Kidney (tissue), 14 donors: ENCODE measurements around the gene LRBA. TPM values are rescaled to one million over a fixed set of nuclear protein-coding genes. Genes with fewer than 3 reads are reported as not detected.
A peak's percentile ranks its signal among the peaks of the same experiment; 100 is the strongest.

Experiments
- DNase-seq, 5 donors: peaks; one replicate each; pipeline ENCODE4 v3.0.0-alpha.2; 2013 to 2020
- FAIRE-seq: peaks from 2 replicates; lab custom pipeline; 2012; peaks lifted over from hg19 to GRCh38; lab: Jason Lieb, UNC
- H3K27ac ChIP-seq, 2 donors: one replicate each; pipeline ENCODE4 v1.7.0; 2013; ENCODE audit warnings: low read depth in 2 of 2, low read length in 2 of 2, inconsistent platforms in 1 of 2
- H3K27me3 ChIP-seq: one replicate; pipeline ENCODE4 v1.7.1; 2013; ENCODE audit warnings: low read length, inconsistent platforms; ENCODE audit not compliant: control insufficient read depth, insufficient read depth
- H3K36me3 ChIP-seq, 3 donors: one replicate each; pipeline versions ENCODE4 v1.7.0 to v1.7.1; 2013; ENCODE audit warnings: low read length in 3 of 3, control low read depth in 1 of 3, inconsistent platforms in 1 of 3; ENCODE audit not compliant: insufficient read depth in 3 of 3, control insufficient read depth in 2 of 3
- H3K4me1 ChIP-seq, 3 donors: one replicate each; pipeline versions ENCODE4 v1.7.0 to v1.7.1; 2013; ENCODE audit warnings: low read length in 3 of 3, inconsistent platforms in 1 of 3, low read depth in 1 of 3; ENCODE audit not compliant: control insufficient read depth in 2 of 3, insufficient read depth in 2 of 3
- H3K4me3 ChIP-seq, 3 donors: one replicate each; pipeline versions ENCODE4 v1.7.0 to v1.8.1; 2013; ENCODE audit warnings: low read length in 3 of 3, control low read depth in 1 of 3, inconsistent platforms in 1 of 3
- H3K9ac ChIP-seq, 3 donors: one replicate each; pipeline versions ENCODE4 v1.7.0 to v1.7.1; 2013; ENCODE audit warnings: low read length in 3 of 3, control low read depth in 1 of 3, inconsistent platforms in 1 of 3
- H3K9me3 ChIP-seq, 3 donors: one replicate each; pipeline versions ENCODE4 v1.7.0 to v1.7.1; 2013; ENCODE audit warnings: low read length in 3 of 3, control low read depth in 1 of 3, inconsistent platforms in 1 of 3; ENCODE audit not compliant: control insufficient read depth in 2 of 3, insufficient read depth in 1 of 3
- intact Hi-C: fragments of 100-400 bp; cut with DNase I; formaldehyde crosslinking; loops from one replicate; pipeline ENCODE4 v1.11.1; 2022
- polyA plus RNA-seq: library from polyadenylated mRNA; stranded (reverse); fragments of 350-450 nt; fragmentation: Illumina TruSeq; extraction: RNeasy Lipid Tissue Mini Kit (QIAGEN cat#74804); gene quantifications from one replicate; pipeline ENCODE4 v1.2.3, GENCODE V29; 2014; ENCODE audit warnings: low read depth, low replicate concordance; ENCODE audit not compliant: insufficient read depth
- total RNA-seq: library from RNA; stranded (reverse); fragmentation: NEBNext Ultra II Directional; extraction: Animal tissue kit (Norgen Biotek cat#: 25700); gene quantifications from one replicate; pipeline ENCODE4 v1.2.1, GENCODE V29; 2021
- TF ChIP-seq, protein P1 (sequence below): IDR thresholded peaks from 3 replicates; pipeline ENCODE4 v1.5.1; 2012; ENCODE audit warnings: mild to moderate bottlenecking, moderate library complexity, borderline replicate concordance; ENCODE audit not compliant: insufficient read depth; ENCODE audit errors: extremely low read depth
- donor health status: control.
- donor health status: control.
- donor health status: control.
- donor health status: control.
- donor health status: control.
- donor health status: DM: yes; HTN: yes; CAD: no.
- donor health status: Normal renal cell carcinoma (clear cell type).

LRBA gene
- total and polyA plus RNA-seq, 2 donors from 2014 or later, result 20.3 to 76.7 TPM

DNA sequence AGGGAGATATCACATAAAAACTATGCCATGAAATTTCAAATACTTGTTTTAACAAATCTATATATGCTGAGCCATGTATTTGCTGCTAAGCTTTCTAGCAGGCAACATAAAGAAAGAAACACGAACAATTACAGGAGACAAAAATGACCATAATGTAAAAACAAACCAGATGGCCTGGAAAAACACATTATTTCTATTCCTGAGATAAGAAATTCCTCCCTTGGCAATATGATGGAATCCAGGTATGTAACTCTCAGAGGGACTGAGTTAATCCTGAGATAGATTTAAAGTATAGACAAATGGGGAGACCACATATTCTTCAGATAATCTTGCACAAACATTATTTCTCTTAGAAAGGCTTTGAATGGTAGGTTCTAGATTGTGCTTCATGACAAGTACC, 657.3 kb downstream of the LRBA start:
- DNase-seq (no peak), FAIRE-seq (no peak)
- intact Hi-C loops, result no loop called here
- H3K4me3 ChIP-seq, result no peak overlapping the region
- TF ChIP-seq, protein P1, sequence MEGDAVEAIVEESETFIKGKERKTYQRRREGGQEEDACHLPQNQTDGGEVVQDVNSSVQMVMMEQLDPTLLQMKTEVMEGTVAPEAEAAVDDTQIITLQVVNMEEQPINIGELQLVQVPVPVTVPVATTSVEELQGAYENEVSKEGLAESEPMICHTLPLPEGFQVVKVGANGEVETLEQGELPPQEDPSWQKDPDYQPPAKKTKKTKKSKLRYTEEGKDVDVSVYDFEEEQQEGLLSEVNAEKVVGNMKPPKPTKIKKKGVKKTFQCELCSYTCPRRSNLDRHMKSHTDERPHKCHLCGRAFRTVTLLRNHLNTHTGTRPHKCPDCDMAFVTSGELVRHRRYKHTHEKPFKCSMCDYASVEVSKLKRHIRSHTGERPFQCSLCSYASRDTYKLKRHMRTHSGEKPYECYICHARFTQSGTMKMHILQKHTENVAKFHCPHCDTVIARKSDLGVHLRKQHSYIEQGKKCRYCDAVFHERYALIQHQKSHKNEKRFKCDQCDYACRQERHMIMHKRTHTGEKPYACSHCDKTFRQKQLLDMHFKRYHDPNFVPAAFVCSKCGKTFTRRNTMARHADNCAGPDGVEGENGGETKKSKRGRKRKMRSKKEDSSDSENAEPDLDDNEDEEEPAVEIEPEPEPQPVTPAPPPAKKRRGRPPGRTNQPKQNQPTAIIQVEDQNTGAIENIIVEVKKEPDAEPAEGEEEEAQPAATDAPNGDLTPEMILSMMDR, result no peak
- H3K27me3 ChIP-seq, result no peaks in the 10 kb centered on the region
- no peaks in the 10 kb centered on the region for H3K9me3 ChIP-seq
- peaks cover 0 to 3% (median 0%) of the 10 kb centered on the region in 3 donors for H3K4me1 ChIP-seq
- H3K27ac ChIP-seq, result no peak overlapping the region
- H3K9ac ChIP-seq, result no peak overlapping the region
- H3K36me3 ChIP-seq, result no peaks in the 10 kb centered on the region

DNA sequence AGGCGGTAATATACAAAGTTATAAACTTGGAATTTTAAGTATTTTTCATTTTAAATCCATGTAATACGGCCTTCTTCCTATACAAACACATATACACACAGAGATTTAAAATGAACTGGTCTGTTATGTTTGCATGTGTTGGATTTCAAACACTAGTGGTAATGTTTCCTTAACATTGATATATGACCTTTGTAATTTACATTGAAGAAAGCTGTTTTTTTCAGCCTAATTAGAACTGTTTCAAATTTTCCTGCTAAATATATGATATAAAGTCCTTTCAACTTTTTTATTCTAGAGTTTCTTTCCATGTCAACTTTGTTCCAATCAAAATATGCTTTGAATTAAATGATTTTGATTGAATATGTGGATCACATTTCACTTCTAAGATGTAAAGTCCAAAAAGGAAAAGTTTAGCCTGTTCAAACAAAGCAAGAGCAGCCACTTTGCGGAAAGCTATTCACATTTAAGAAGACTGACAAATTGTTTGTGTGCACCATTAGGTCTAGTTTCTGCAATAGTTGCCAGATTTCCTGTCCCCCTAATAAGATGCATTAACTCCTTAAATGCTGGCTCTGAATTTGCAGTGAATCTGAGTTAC, 659.1 kb downstream of the LRBA start:
- intact Hi-C loops, result no loop called here
- TF ChIP-seq, protein P1, result no peak
- FAIRE-seq, result no peak
- no peak overlapping the region for H3K4me3 ChIP-seq
- H3K9me3 ChIP-seq, result no peaks in the 10 kb centered on the region
- peak in 1 of 5 donors; percentile 25 for DNase-seq
- no peak overlapping the region for H3K27ac ChIP-seq
- no peaks in the 10 kb centered on the region for H3K36me3 ChIP-seq
- no peak overlapping the region for H3K9ac ChIP-seq
- no peaks in the 10 kb centered on the region for H3K27me3 ChIP-seq
- peaks cover 0 to 3% (median 0%) of the 10 kb centered on the region in 3 donors for H3K4me1 ChIP-seq

DNA sequence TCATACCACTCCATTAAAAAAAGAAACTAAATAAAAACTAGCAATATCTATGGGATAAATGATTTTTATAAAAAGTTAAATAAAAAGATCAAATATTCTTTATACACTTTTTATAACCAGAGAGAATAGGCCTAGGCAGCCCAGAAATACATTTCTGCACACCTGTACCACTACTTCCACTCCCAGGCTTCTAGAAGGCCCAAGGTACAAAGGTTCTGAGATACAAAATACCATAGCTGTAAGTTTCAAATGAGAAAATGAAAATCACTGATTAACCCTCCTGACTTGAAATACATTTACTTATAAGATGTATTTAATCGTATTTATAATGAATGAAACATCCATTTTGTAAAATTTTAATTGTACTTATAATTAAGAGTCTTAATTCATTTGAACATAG, 659.7 kb downstream of the LRBA start:
- intact Hi-C loops, result no loop called here
- H3K27me3 ChIP-seq, result no peaks in the 10 kb centered on the region
- no peaks in the 10 kb centered on the region for H3K9me3 ChIP-seq
- no peak overlapping the region for H3K9ac ChIP-seq
- no peaks in the 10 kb centered on the region for H3K36me3 ChIP-seq
- no peak overlapping the region for H3K4me3 ChIP-seq
- TF ChIP-seq, protein P1, result no peak
- DNase-seq (no peak), FAIRE-seq (peak; percentile 44)
- no peak overlapping the region for H3K27ac ChIP-seq
- peaks cover 0 to 3% (median 0%) of the 10 kb centered on the region in 3 donors for H3K4me1 ChIP-seq

DNA sequence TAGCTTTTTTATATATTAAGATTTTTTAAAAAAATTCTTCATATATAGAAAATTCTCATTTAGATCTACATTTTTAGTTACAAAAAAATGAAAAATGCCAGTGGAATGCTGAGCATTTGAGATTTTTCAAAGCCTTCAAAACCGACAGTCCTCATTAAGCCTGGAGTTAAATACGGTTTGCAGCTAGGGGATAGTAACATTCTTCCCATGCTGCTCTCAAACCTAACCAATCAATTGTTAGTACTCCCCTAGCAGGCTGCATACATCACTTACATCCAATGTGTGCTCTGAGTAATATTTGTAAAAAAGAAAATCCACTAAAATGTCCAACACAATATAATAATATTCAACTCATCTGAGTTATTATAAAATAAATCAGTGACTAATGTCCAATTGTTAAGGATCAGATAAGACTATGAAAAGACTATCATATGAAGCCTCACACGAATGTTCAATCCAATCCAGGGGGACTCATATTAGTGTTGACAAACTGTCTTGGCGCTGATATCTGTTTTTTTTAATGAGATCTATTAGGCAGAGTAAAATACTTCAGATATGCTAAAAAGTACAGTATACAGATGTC, 660.8 kb downstream of the LRBA start:
- TF ChIP-seq, protein P1, result no peak
- no peak overlapping the region for H3K9ac ChIP-seq
- no peaks in the 10 kb centered on the region for H3K27me3 ChIP-seq
- DNase-seq (no peak), FAIRE-seq (no peak)
- intact Hi-C loops, result no loop called here
- no peaks in the 10 kb centered on the region for H3K9me3 ChIP-seq
- H3K4me1 ChIP-seq, result peaks cover 0 to 3% (median 0%) of the 10 kb centered on the region in 3 donors
- H3K27ac ChIP-seq, result no peak overlapping the region
- no peak overlapping the region for H3K4me3 ChIP-seq
- no peaks in the 10 kb centered on the region for H3K36me3 ChIP-seq
